Measurements from ENCODE around the gene AGMO.

Gene AGMO

GRCh38 chr7:15494711-15495110, 67.1 kb downstream of the AGMO start:
- no peak for DNase-seq

GRCh38 chr7:15491361-15491760, 70.5 kb downstream of the AGMO start:
- DNase-seq: no peak

- no peak for DNase-seq
These were observed 71.5 kb downstream of the AGMO start for GRCh38 chr7:15490291-15490690.

- DNase-seq: no peak
These were observed 72.0 kb downstream of the AGMO start for GRCh38 chr7:15489861-15490260.

GRCh38 chr7:15489383-15489782, 72.4 kb downstream of the AGMO start:
- DNase-seq: no peak

- DNase-seq: no peak
These were observed 73.4 kb downstream of the AGMO start for GRCh38 chr7:15488401-15488800.

- no peak for DNase-seq
These were observed 73.9 kb downstream of the AGMO start for GRCh38 chr7:15487896-15488295.

GRCh38 chr7:15485998-15486397, 75.8 kb downstream of the AGMO start:
- DNase-seq: no peak

GRCh38 chr7:15485431-15485830, 76.4 kb downstream of the AGMO start:
- DNase-seq: no peak

GRCh38 chr7:15481132-15481531, 80.7 kb downstream of the AGMO start:
- DNase-seq: no peak

GRCh38 chr7:15478401-15478800, 83.4 kb downstream of the AGMO start:
- DNase-seq: no peak

- DNase-seq: no peak
These were observed 85.3 kb downstream of the AGMO start for GRCh38 chr7:15476531-15476918.

GRCh38 chr7:15475808-15476530, 85.8 kb downstream of the AGMO start:
- no peak for DNase-seq

- DNase-seq: no peak
These were observed 90.2 kb downstream of the AGMO start for GRCh38 chr7:15471669-15471950.

- no peak for DNase-seq
These were observed 90.8 kb downstream of the AGMO start for GRCh38 chr7:15470825-15471668.

GRCh38 chr7:15464667-15465121, 97.1 kb downstream of the AGMO start:
- DNase-seq: no peak

- DNase-seq: peak; percentile 31
These were observed 97.8 kb downstream of the AGMO start for GRCh38 chr7:15463801-15464666.

- peak; percentile 45 for DNase-seq
These were observed 99.0 kb downstream of the AGMO start for GRCh38 chr7:15462721-15463389.

GRCh38 chr7:15461576-15461975, 100.2 kb downstream of the AGMO start:
- peak; percentile 96 for DNase-seq

- peak; percentile 43 for DNase-seq
These were observed 102.7 kb downstream of the AGMO start for GRCh38 chr7:15459018-15459615.

GRCh38 chr7:15457990-15458955, 103.5 kb downstream of the AGMO start:
- no peak for DNase-seq
